HepG2 (cell line): ENCODE results near the gene SFXN2. TPM values are rescaled to one million over a fixed set of nuclear protein-coding genes. Genes with fewer than 3 reads are reported as not detected.

Experiments
- ATAC-seq: fragments of 200-7000 bp; cut with Tn5 transposase; 3 replicates; pipeline ENCODE4 v1.9.1; 2020; ENCODE audit warnings: mild to moderate bottlenecking, moderate library complexity
- BruUV-seq: library from RNA; stranded (reverse); fragments of 400-500 nt; replicated peaks from 2 replicates; lab custom pipeline; 2021; lab: Mats Ljungman, UMichigan
- CTCF ChIA-PET: fragments of 300-600 bp; formaldehyde crosslinking; extraction: SDS; loops from one replicate; lab custom pipeline; 2021; ENCODE audit warnings: low total read pairs, inconsistent platforms, low intra/inter-chr PET ratio; lab: Yijun Ruan, JAX
- POLR2A ChIA-PET: fragments of 350-600 bp; sonication (Branson Sonifier 250); formaldehyde crosslinking; loops from one replicate; lab custom pipeline; 2020; ENCODE audit warnings: antibody characterized with exemption, inconsistent platforms; lab: Yijun Ruan, JAX
- DNase-seq: peaks from one replicate; pipeline ENCODE4 v3.0.0-alpha.2; 2015; ENCODE audit warnings: low spot score
- FAIRE-seq: peaks from 3 replicates; lab custom pipeline; 2011; peaks lifted over from hg19 to GRCh38; lab: Jason Lieb, UNC
- H2AFZ ChIP-seq: one replicate; pipeline ENCODE4 v1.6.1; 2011; ENCODE audit warnings: low read length, inconsistent platforms
- H3K27ac ChIP-seq: fragments of 300-600 bp; 3 replicates; pipeline ENCODE4 v1.8.0; 2011; ENCODE audit warnings: mixed run types, mild to moderate bottlenecking, mixed read lengths, low read length, inconsistent platforms; ENCODE audit not compliant: insufficient read depth; ENCODE audit errors: extremely low read length
- H3K27me3 ChIP-seq, 2 experiments: fragments of 200-600 bp in 1 of 2; 2 replicates in 1 of 2; 3 replicates in 1 of 2; pipeline versions ENCODE4 v1.6.0 to v1.8.0; 2011; ENCODE audit warnings: low read length in 2 of 2, mild to moderate bottlenecking in 2 of 2, moderate library complexity in 2 of 2, inconsistent platforms in 1 of 2; ENCODE audit not compliant: insufficient read depth in 2 of 2, control insufficient read depth in 1 of 2
- H3K36me3 ChIP-seq, 2 experiments: fragments of 200-600 bp in 1 of 2; replicated peaks in 1 of 2; 2 replicates in 1 of 2; 3 replicates in 1 of 2; pipeline versions ENCODE4 v1.5.1 to v1.8.0; 2011; ENCODE audit warnings: low read length in 2 of 2, inconsistent platforms in 1 of 2; ENCODE audit not compliant: insufficient read depth in 2 of 2, control insufficient read depth in 1 of 2
- H3K4me1 ChIP-seq: 2 replicates; pipeline ENCODE4 v1.5.1; 2012; ENCODE audit warnings: low read length, inconsistent platforms; ENCODE audit not compliant: insufficient read depth
- H3K4me2 ChIP-seq: 2 replicates; pipeline ENCODE4 v1.6.0; 2011; ENCODE audit warnings: low read depth, low read length, inconsistent platforms
- H3K4me3 ChIP-seq, 3 experiments: fragments of 200-600 bp in 1 of 3; sonication (generic), shearing (Covaris generic) in 1 of 3; replicated peaks in 1 of 3; 2 replicates each; pipeline ENCODE4 v1.5.1; 2011 to 2016; ENCODE audit warnings: low read length in 3 of 3, inconsistent platforms in 2 of 3, low read depth in 2 of 3, mild to moderate bottlenecking in 2 of 3, control low read depth in 1 of 3, mixed read lengths in 1 of 3; ENCODE audit not compliant: insufficient read depth in 1 of 3
- H3K79me2 ChIP-seq: one replicate; pipeline ENCODE4 v1.6.1; 2011; ENCODE audit warnings: low read length, inconsistent platforms; ENCODE audit not compliant: insufficient read depth
- H3K9ac ChIP-seq: 2 replicates; pipeline ENCODE4 v1.6.0; 2011; ENCODE audit warnings: mild to moderate bottlenecking, low read depth, low read length, inconsistent platforms; ENCODE audit not compliant: insufficient read depth
- H3K9me3 ChIP-seq: 2 replicates; pipeline ENCODE4 v1.5.1; 2012; ENCODE audit warnings: mild to moderate bottlenecking, low read length
- H4K20me1 ChIP-seq: 2 replicates; pipeline ENCODE4 v1.6.0; 2011; ENCODE audit warnings: inconsistent platforms, mild to moderate bottlenecking, low read length, moderate library complexity; ENCODE audit not compliant: insufficient read depth
- AGO1 ChIP-seq: fragments of 200-400 bp; formaldehyde crosslinking; IDR thresholded peaks from 2 replicates; pipeline ENCODE4 v1.6.1; 2017; ENCODE audit warnings: mild to moderate bottlenecking, low read depth, low read length, moderate library complexity; ENCODE audit not compliant: poor library complexity, severe bottlenecking
- CEBPG ChIP-seq: IDR thresholded peaks from 2 replicates; pipeline ENCODE4 v1.6.1; 2016
- DMAP1 ChIP-seq: IDR thresholded peaks from 2 replicates; pipeline ENCODE4 v1.6.1; 2016
- ELK4 ChIP-seq: sonication (generic); formaldehyde crosslinking; IDR thresholded peaks from 2 replicates; pipeline ENCODE4 v1.9.0; 2021; ENCODE audit warnings: missing genetic modification reagents, borderline replicate concordance
- ERF ChIP-seq: IDR thresholded peaks from 2 replicates; pipeline ENCODE4 v1.6.1; 2018; ENCODE audit warnings: missing biosample characterization, missing genetic modification reagents
- KAT2B ChIP-seq: fragments of 150-350 bp; IDR thresholded peaks from 2 replicates; pipeline ENCODE4 v1.6.1; 2014; ENCODE audit warnings: low read depth, low read length, borderline replicate concordance
- MEIS2 ChIP-seq: sonication (generic); formaldehyde crosslinking; IDR thresholded peaks from 2 replicates; pipeline ENCODE4 v1.9.0; 2021; ENCODE audit warnings: mild to moderate bottlenecking, missing genetic modification reagents
- MTF2 ChIP-seq: sonication (generic); formaldehyde crosslinking; IDR thresholded peaks from 2 replicates; pipeline ENCODE4 v1.5.0; 2020; ENCODE audit warnings: missing genetic modification reagents, borderline replicate concordance
- NFE2 ChIP-seq: sonication (generic); formaldehyde crosslinking; IDR thresholded peaks from 2 replicates; pipeline ENCODE4 v1.4.0; 2020; ENCODE audit warnings: missing genetic modification reagents
- PLRG1 ChIP-seq: fragments of 450-650 bp; conservative IDR thresholded peaks from 2 replicates; pipeline ENCODE4 v1.6.1; 2016
- STAT5B ChIP-seq: sonication (generic); formaldehyde crosslinking; IDR thresholded peaks from 2 replicates; pipeline ENCODE4 v1.4.0; 2020; ENCODE audit warnings: missing genetic modification reagents
- ZNF773 ChIP-seq: sonication (generic); formaldehyde crosslinking; IDR thresholded peaks from 2 replicates; pipeline ENCODE4 v1.4.0; 2020; ENCODE audit warnings: missing genetic modification reagents, borderline replicate concordance
- WGBS: methylation state at CpG from one replicate; pipeline ENCODE4 v1.1.6; 2017; ENCODE audit warnings: low lambda C conversion rate; 5-methylcytosine and 5-hydroxymethylcytosine counted together
- in situ Hi-C: cut with HindIII; loops from 2 replicates; pipeline ENCODE4 v1.10.0; 2017; ENCODE audit warnings: low pct_unique_long_range_greater_than_20kb; ENCODE audit not compliant: extremely low pct_ligation_motif_present
- intact Hi-C: fragments of 100-400 bp; cut with micrococcal nuclease; formaldehyde crosslinking; loops from one replicate; pipeline ENCODE4 v1.10.0; 2022; ENCODE audit not compliant: unreplicated experiment
- polyA plus RNA-seq, 8 experiments: library from polyadenylated mRNA; depleted of rRNA in 3 of 8; stranded (reverse) in 7 of 8; unstranded in 1 of 8; fragments of >200 nt; fragmentation: Illumina TruSeq in 4 of 8; extraction: Trizol in 4 of 8; gene quantifications; 2 replicates each; pipeline versions ENCODE4 v1.2.1 to v1.2.3, GENCODE V29; 2011 to 2016; ENCODE audit warnings: low read depth in 4 of 8, missing spikeins in 1 of 8, mixed read lengths in 1 of 8; ENCODE audit not compliant: insufficient read depth in 1 of 8
- total RNA-seq, 5 experiments: library from RNA; depleted of rRNA; stranded (reverse); fragments of >200 nt; fragmentation: Illumina TruSeq; extraction: Trizol; gene quantifications; 2 replicates each; pipeline ENCODE4 v1.2.3, GENCODE V29; 2016; ENCODE audit warnings: low read depth in 1 of 5
- TF ChIP-seq, protein P1 (sequence below): IDR thresholded peaks from 2 replicates; pipeline ENCODE4 v1.6.1; 2016; ENCODE audit warnings: missing compliant biosample characterization, missing genetic modification reagents, borderline replicate concordance
- TF ChIP-seq, protein P2 (sequence below): sonication (generic); formaldehyde crosslinking; IDR thresholded peaks from 2 replicates; pipeline ENCODE4; 2020; ENCODE audit warnings: missing genetic modification reagents, mild to moderate bottlenecking, borderline replicate concordance
- TF ChIP-seq, protein P3 (sequence below): IDR thresholded peaks from 2 replicates; pipeline ENCODE4 v1.6.1; 2016; ENCODE audit warnings: missing genetic modification reagents, missing compliant biosample characterization

SFXN2 gene
- total and polyA plus RNA-seq, 2 of the 13 experiments (the other 11 are each of a cell fraction or from before 2014, with no cell fraction given): 12.8 to 21.1 TPM

- FAIRE-seq (no peak), ATAC-seq (no peak), DNase-seq (no peak)
- H3K4me1 ChIP-seq: peaks cover 21% of the 10 kb centered on the region
- H3K36me3 ChIP-seq: peaks cover 3 to 5% of the 10 kb centered on the region in 2 experiments; a peak in 2 of 5 replicates
- no peaks in the 10 kb centered on the region for H3K27me3 ChIP-seq
- ChIA-PET POLR2A (no interaction called here), CTCF (no interaction called here)
- H2AFZ ChIP-seq: no peak overlapping the region
- H3K9me3 ChIP-seq: no peaks in the 10 kb centered on the region
- no peaks in the 10 kb centered on the region for H4K20me1 ChIP-seq
- H3K4me2 ChIP-seq: no peak overlapping the region
- TF ChIP-seq DMAP1: no peak
- TF ChIP-seq AGO1: no peak
- TF ChIP-seq PLRG1: no peak
- TF ChIP-seq NFE2: no peak
- no peak for TF ChIP-seq ERF (CRISPR knock-in tag)
- no peak for TF ChIP-seq CEBPG (CRISPR knock-in tag)
- TF ChIP-seq STAT5B (CRISPR knock-in tag): no peak
- no peaks in the 10 kb centered on the region for H3K79me2 ChIP-seq
- intact Hi-C loops: no loop called here
- in situ Hi-C loops: no loop called here
- H3K27ac ChIP-seq: no peak overlapping the region
- H3K4me3 ChIP-seq: no peak overlapping the region
- no TSS peak for BruUV-seq
- no peak overlapping the region for H3K9ac ChIP-seq
- WGBS: 97% methylated on average over 7 of the region's 7 CpGs
These were observed 32.0 kb upstream of the SFXN2 start for GRCh38 chr10:102682416-102682815.

DNA sequence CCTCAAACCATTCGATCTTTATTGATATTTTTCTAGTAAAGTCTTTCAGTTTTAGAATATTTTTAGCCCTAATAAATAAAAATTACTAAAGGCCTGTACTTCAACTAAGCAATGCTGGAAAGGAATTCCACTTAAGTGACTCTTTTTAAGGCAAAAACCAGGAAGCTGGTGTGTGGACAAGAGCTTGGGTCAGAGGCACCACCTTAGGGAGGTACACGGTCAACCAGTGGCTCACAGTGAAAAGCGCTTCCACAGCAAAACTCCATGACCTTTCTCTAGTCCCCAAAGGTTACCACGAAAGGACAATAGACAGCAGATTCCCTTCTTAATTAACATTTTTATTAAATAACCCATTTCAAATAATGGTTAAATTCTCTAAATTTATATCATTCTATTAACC lies 31.5 kb upstream of the SFXN2 start:
- ATAC-seq (no peak), DNase-seq (no peak), FAIRE-seq (no peak)
- BruUV-seq: TSS peak; percentile 36
- Histone ChIP-seq H4K20me1 (no peaks in the 10 kb centered on the region), H3K9ac (no peak overlapping the region), H3K27ac (no peak overlapping the region), H2AFZ (no peak overlapping the region), H3K4me1 (peaks cover 15% of the 10 kb centered on the region), H3K4me3 (no peak overlapping the region), H3K9me3 (no peaks in the 10 kb centered on the region), H3K4me2 (no peak overlapping the region), H3K36me3 (peaks cover 3 to 5% of the 10 kb centered on the region in 2 experiments; a peak in 2 of 5 replicates), H3K79me2 (no peaks in the 10 kb centered on the region), H3K27me3 (no peaks in the 10 kb centered on the region)
- ChIA-PET POLR2A (no interaction called here), CTCF (no interaction called here)
- intact Hi-C loops: no loop called here
- in situ Hi-C loops: no loop called here
- 86% methylated on average over 4 of the region's 4 CpGs for WGBS
- TF ChIP-seq, protein P1, sequence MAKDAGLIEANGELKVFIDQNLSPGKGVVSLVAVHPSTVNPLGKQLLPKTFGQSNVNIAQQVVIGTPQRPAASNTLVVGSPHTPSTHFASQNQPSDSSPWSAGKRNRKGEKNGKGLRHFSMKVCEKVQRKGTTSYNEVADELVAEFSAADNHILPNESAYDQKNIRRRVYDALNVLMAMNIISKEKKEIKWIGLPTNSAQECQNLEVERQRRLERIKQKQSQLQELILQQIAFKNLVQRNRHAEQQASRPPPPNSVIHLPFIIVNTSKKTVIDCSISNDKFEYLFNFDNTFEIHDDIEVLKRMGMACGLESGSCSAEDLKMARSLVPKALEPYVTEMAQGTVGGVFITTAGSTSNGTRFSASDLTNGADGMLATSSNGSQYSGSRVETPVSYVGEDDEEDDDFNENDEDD: no peak
- no peak for TF ChIP-seq MEIS2 (CRISPR knock-in tag)
- TF ChIP-seq, protein P2, sequence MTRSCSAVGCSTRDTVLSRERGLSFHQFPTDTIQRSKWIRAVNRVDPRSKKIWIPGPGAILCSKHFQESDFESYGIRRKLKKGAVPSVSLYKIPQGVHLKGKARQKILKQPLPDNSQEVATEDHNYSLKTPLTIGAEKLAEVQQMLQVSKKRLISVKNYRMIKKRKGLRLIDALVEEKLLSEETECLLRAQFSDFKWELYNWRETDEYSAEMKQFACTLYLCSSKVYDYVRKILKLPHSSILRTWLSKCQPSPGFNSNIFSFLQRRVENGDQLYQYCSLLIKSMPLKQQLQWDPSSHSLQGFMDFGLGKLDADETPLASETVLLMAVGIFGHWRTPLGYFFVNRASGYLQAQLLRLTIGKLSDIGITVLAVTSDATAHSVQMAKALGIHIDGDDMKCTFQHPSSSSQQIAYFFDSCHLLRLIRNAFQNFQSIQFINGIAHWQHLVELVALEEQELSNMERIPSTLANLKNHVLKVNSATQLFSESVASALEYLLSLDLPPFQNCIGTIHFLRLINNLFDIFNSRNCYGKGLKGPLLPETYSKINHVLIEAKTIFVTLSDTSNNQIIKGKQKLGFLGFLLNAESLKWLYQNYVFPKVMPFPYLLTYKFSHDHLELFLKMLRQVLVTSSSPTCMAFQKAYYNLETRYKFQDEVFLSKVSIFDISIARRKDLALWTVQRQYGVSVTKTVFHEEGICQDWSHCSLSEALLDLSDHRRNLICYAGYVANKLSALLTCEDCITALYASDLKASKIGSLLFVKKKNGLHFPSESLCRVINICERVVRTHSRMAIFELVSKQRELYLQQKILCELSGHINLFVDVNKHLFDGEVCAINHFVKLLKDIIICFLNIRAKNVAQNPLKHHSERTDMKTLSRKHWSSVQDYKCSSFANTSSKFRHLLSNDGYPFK (CRISPR knock-in tag): no peak
- TF ChIP-seq ZNF773: no peak
- no peak for TF ChIP-seq ELK4 (CRISPR knock-in tag)
- no peak for TF ChIP-seq KAT2B
- TF ChIP-seq MTF2: no peak
- TF ChIP-seq, protein P3, sequence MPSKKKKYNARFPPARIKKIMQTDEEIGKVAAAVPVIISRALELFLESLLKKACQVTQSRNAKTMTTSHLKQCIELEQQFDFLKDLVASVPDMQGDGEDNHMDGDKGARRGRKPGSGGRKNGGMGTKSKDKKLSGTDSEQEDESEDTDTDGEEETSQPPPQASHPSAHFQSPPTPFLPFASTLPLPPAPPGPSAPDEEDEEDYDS (CRISPR knock-in tag): no peak
